ENCODE results near the gene SHISA3. TPM values are rescaled to one million over a fixed set of nuclear protein-coding genes. Genes with fewer than 3 reads are reported as not detected.

The SHISA3 gene
- total RNA-seq, 1 experiment from 2014 or later, result 6.0 TPM

DNA sequence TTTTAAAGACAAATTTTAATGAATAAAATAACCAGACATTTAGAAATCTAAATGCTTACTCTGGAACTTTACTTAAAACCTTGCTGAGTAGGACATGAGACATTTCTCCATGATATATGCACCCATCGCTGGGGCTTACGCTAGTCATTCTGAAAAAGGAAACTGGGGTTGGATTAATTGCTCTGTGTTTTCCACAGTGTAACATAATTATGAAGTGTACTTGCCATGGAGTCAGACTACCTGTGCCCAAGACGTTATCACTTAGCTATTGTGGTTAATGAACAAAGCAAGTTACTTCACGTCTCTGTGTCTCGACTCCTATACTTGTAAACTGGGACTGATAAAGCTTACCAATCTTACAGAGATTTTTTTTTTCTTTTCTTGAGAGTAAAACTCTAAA lies 47.8 kb downstream of the SHISA3 start:
- no peaks in the 10 kb centered on the region for H3K27me3 Mint-ChIP-seq (ENCODE audit: low read depth)
- no peak overlapping the region for H3K4me3 Mint-ChIP-seq
- H3K4me1 Mint-ChIP-seq, result peaks cover 5% of the 10 kb centered on the region; the same call in 1 of the 2 replicates
- ChIA-PET POLR2A (no interaction called here), CTCF (no interaction called here)
- DNase-seq (ENCODE audit: low spot score) (no peak), ATAC-seq (no peak)
- H3K9me3 Mint-ChIP-seq, result 0 out of 2 replicates have a peak, but pooled peaks cover 1% of the 10 kb centered on the region
- H3K36me3 Mint-ChIP-seq, result peaks cover 2% of the 10 kb centered on the region; the same call in 1 of the 2 replicates
- no peak overlapping the region for H3K27ac Mint-ChIP-seq
- TF ChIP-seq, protein P1, sequence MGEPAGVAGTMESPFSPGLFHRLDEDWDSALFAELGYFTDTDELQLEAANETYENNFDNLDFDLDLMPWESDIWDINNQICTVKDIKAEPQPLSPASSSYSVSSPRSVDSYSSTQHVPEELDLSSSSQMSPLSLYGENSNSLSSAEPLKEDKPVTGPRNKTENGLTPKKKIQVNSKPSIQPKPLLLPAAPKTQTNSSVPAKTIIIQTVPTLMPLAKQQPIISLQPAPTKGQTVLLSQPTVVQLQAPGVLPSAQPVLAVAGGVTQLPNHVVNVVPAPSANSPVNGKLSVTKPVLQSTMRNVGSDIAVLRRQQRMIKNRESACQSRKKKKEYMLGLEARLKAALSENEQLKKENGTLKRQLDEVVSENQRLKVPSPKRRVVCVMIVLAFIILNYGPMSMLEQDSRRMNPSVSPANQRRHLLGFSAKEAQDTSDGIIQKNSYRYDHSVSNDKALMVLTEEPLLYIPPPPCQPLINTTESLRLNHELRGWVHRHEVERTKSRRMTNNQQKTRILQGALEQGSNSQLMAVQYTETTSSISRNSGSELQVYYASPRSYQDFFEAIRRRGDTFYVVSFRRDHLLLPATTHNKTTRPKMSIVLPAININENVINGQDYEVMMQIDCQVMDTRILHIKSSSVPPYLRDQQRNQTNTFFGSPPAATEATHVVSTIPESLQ (CRISPR knock-in tag; IDR thresholded peaks at IDR 0.05), result no peak
- TF ChIP-seq, protein P2, sequence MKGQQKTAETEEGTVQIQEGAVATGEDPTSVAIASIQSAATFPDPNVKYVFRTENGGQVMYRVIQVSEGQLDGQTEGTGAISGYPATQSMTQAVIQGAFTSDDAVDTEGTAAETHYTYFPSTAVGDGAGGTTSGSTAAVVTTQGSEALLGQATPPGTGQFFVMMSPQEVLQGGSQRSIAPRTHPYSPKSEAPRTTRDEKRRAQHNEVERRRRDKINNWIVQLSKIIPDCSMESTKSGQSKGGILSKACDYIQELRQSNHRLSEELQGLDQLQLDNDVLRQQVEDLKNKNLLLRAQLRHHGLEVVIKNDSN (CRISPR knock-in tag; IDR thresholded peaks at IDR 0.05), result no peak
- TF ChIP-seq ELF4 (CRISPR knock-in tag; IDR thresholded peaks at IDR 0.05; ENCODE audit: low read depth) (no peak), MXD4 (CRISPR knock-in tag; IDR thresholded peaks at IDR 0.05; ENCODE audit: borderline replicate concordance) (no peak), ZNF396 (CRISPR knock-in tag; IDR thresholded peaks at IDR 0.05; ENCODE audit: borderline replicate concordance) (no peak), ZNF138 (CRISPR knock-in tag; conservative IDR thresholded peaks at IDR 0.05) (no peak), ATF1 (CRISPR knock-in tag; IDR thresholded peaks at IDR 0.05) (no peak), ZNF317 (CRISPR knock-in tag; IDR thresholded peaks at IDR 0.05; ENCODE audit: borderline replicate concordance, low read depth) (no peak), JUN (CRISPR knock-in tag; IDR thresholded peaks at IDR 0.05) (no peak), NR3C1 (CRISPR knock-in tag; conservative IDR thresholded peaks at IDR 0.05; ENCODE audit: low read depth) (no peak), CREB1 (CRISPR knock-in tag; IDR thresholded peaks at IDR 0.05) (no peak), OVOL2 (CRISPR knock-in tag; IDR thresholded peaks at IDR 0.05; ENCODE audit: borderline replicate concordance) (no peak), TEAD4 (CRISPR knock-in tag; IDR thresholded peaks at IDR 0.05) (no peak)
- TF ChIP-seq, protein P3, sequence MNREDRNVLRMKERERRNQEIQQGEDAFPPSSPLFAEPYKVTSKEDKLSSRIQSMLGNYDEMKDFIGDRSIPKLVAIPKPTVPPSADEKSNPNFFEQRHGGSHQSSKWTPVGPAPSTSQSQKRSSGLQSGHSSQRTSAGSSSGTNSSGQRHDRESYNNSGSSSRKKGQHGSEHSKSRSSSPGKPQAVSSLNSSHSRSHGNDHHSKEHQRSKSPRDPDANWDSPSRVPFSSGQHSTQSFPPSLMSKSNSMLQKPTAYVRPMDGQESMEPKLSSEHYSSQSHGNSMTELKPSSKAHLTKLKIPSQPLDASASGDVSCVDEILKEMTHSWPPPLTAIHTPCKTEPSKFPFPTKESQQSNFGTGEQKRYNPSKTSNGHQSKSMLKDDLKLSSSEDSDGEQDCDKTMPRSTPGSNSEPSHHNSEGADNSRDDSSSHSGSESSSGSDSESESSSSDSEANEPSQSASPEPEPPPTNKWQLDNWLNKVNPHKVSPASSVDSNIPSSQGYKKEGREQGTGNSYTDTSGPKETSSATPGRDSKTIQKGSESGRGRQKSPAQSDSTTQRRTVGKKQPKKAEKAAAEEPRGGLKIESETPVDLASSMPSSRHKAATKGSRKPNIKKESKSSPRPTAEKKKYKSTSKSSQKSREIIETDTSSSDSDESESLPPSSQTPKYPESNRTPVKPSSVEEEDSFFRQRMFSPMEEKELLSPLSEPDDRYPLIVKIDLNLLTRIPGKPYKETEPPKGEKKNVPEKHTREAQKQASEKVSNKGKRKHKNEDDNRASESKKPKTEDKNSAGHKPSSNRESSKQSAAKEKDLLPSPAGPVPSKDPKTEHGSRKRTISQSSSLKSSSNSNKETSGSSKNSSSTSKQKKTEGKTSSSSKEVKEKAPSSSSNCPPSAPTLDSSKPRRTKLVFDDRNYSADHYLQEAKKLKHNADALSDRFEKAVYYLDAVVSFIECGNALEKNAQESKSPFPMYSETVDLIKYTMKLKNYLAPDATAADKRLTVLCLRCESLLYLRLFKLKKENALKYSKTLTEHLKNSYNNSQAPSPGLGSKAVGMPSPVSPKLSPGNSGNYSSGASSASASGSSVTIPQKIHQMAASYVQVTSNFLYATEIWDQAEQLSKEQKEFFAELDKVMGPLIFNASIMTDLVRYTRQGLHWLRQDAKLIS (CRISPR knock-in tag; IDR thresholded peaks at IDR 0.05; ENCODE audit: borderline replicate concordance), result no peak
- TF ChIP-seq, protein P4, sequence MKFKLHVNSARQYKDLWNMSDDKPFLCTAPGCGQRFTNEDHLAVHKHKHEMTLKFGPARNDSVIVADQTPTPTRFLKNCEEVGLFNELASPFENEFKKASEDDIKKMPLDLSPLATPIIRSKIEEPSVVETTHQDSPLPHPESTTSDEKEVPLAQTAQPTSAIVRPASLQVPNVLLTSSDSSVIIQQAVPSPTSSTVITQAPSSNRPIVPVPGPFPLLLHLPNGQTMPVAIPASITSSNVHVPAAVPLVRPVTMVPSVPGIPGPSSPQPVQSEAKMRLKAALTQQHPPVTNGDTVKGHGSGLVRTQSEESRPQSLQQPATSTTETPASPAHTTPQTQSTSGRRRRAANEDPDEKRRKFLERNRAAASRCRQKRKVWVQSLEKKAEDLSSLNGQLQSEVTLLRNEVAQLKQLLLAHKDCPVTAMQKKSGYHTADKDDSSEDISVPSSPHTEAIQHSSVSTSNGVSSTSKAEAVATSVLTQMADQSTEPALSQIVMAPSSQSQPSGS (CRISPR knock-in tag; IDR thresholded peaks at IDR 0.05; ENCODE audit: borderline replicate concordance, low read depth), result no peak

DNA sequence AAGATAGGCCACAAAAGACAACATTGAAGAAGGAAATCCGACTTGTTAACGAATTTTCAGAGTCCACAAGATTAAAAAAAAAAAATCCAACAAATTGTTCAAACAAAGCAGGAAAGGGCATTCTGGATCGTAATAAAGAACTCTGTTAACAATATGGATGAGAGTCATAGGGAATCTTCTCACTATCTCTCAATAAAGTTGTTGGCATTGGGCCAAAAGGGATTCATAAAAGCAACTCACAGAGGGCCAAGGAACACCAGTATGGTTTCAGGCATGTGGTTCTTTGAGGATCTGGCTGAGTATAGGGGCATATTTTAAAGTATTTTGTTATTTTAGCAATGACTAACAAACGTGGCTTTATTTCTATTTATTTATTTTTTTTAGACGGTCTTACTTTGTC lies 49.5 kb downstream of the SHISA3 start:
- Mint-ChIP-seq H3K27ac (no peak overlapping the region), H3K4me1 (peaks cover 16% of the 10 kb centered on the region), H3K9me3 (0 out of 2 replicates have a peak, but pooled peaks cover 3% of the 10 kb centered on the region), H3K36me3 (peaks cover 5% of the 10 kb centered on the region; the same call in 1 of the 2 replicates), H3K4me3 (no peak overlapping the region), H3K27me3 (ENCODE audit: low read depth) (no peaks in the 10 kb centered on the region)
- ChIA-PET CTCF (no interaction called here), POLR2A (no interaction called here)
- ATAC-seq (no peak), DNase-seq (ENCODE audit: low spot score) (no peak)
- TF ChIP-seq, protein P5, sequence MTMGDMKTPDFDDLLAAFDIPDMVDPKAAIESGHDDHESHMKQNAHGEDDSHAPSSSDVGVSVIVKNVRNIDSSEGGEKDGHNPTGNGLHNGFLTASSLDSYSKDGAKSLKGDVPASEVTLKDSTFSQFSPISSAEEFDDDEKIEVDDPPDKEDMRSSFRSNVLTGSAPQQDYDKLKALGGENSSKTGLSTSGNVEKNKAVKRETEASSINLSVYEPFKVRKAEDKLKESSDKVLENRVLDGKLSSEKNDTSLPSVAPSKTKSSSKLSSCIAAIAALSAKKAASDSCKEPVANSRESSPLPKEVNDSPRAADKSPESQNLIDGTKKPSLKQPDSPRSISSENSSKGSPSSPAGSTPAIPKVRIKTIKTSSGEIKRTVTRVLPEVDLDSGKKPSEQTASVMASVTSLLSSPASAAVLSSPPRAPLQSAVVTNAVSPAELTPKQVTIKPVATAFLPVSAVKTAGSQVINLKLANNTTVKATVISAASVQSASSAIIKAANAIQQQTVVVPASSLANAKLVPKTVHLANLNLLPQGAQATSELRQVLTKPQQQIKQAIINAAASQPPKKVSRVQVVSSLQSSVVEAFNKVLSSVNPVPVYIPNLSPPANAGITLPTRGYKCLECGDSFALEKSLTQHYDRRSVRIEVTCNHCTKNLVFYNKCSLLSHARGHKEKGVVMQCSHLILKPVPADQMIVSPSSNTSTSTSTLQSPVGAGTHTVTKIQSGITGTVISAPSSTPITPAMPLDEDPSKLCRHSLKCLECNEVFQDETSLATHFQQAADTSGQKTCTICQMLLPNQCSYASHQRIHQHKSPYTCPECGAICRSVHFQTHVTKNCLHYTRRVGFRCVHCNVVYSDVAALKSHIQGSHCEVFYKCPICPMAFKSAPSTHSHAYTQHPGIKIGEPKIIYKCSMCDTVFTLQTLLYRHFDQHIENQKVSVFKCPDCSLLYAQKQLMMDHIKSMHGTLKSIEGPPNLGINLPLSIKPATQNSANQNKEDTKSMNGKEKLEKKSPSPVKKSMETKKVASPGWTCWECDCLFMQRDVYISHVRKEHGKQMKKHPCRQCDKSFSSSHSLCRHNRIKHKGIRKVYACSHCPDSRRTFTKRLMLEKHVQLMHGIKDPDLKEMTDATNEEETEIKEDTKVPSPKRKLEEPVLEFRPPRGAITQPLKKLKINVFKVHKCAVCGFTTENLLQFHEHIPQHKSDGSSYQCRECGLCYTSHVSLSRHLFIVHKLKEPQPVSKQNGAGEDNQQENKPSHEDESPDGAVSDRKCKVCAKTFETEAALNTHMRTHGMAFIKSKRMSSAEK (CRISPR knock-in tag; IDR thresholded peaks at IDR 0.05; ENCODE audit: borderline replicate concordance), result no peak
- TF ChIP-seq NR3C1 (CRISPR knock-in tag; conservative IDR thresholded peaks at IDR 0.05; ENCODE audit: low read depth) (no peak), SOX15 (CRISPR knock-in tag; IDR thresholded peaks at IDR 0.05) (no peak), FOXK1 (CRISPR knock-in tag; IDR thresholded peaks at IDR 0.05) (no peak), TEAD1 (CRISPR knock-in tag; IDR thresholded peaks at IDR 0.05) (no peak)
- TF ChIP-seq, protein P6, sequence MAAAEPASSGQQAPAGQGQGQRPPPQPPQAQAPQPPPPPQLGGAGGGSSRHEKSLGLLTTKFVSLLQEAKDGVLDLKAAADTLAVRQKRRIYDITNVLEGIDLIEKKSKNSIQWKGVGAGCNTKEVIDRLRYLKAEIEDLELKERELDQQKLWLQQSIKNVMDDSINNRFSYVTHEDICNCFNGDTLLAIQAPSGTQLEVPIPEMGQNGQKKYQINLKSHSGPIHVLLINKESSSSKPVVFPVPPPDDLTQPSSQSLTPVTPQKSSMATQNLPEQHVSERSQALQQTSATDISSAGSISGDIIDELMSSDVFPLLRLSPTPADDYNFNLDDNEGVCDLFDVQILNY (CRISPR knock-in tag; IDR thresholded peaks at IDR 0.05), result no peak
- TF ChIP-seq, protein P7, sequence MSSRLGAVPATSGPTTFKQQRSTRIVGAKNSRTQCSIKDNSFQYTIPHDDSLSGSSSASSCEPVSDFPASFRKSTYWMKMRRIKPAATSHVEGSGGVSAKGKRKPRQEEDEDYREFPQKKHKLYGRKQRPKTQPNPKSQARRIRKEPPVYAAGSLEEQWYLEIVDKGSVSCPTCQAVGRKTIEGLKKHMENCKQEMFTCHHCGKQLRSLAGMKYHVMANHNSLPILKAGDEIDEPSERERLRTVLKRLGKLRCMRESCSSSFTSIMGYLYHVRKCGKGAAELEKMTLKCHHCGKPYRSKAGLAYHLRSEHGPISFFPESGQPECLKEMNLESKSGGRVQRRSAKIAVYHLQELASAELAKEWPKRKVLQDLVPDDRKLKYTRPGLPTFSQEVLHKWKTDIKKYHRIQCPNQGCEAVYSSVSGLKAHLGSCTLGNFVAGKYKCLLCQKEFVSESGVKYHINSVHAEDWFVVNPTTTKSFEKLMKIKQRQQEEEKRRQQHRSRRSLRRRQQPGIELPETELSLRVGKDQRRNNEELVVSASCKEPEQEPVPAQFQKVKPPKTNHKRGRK (CRISPR knock-in tag; IDR thresholded peaks at IDR 0.05; ENCODE audit: borderline replicate concordance), result no peak

Measured in WTC11 (cell line).